CD4-positive, alpha-beta T cell treated with Interleukin-6 for 4 hours (primary cell): ENCODE data around the gene PDILT.

Experiments used
- DNase-seq: peaks from one replicate; pipeline ENCODE4 v3.0.0-alpha.2; 2020; ENCODE audit warnings: mixed read lengths

The PDILT gene

GRCh38 chr16:20363191-20363590 lies 41.3 kb downstream of the PDILT start:
- no peak for DNase-seq

- no peak for DNase-seq
Observed at GRCh38 chr16:20359997-20360396, 44.5 kb downstream of the PDILT start.

- DNase-seq: no peak
Observed at GRCh38 chr16:20355114-20355782, 49.3 kb downstream of the PDILT start.

GRCh38 chr16:20353379-20353778 lies 51.2 kb downstream of the PDILT start:
- DNase-seq: no peak

- DNase-seq: no peak
Observed at GRCh38 chr16:20352615-20353014, 51.9 kb downstream of the PDILT start, which contains the start of gene UMOD. TSS of gene UMOD (minus strand) at chr16:20352715. CDS start at chr16:20350737, 1,978 bp downstream.

- DNase-seq: no peak
Observed at GRCh38 chr16:20349615-20350014, 54.9 kb downstream of the PDILT start.

GRCh38 chr16:20348365-20349185 lies 56.0 kb downstream of the PDILT start:
- DNase-seq: no peak

- no peak for DNase-seq
Observed at GRCh38 chr16:20347666-20348364, 56.7 kb downstream of the PDILT start.

- no peak for DNase-seq
Observed at GRCh38 chr16:20344611-20345010, 59.9 kb downstream of the PDILT start.

GRCh38 chr16:20339744-20340143 lies 64.8 kb downstream of the PDILT start:
- no peak for DNase-seq

GRCh38 chr16:20336955-20337354 lies 67.6 kb downstream of the PDILT start:
- no peak for DNase-seq

- DNase-seq: no peak
Observed at GRCh38 chr16:20334396-20334795, 70.1 kb downstream of the PDILT start.

GRCh38 chr16:20333120-20333519 lies 71.4 kb downstream of the PDILT start:
- DNase-seq: no peak

- DNase-seq: no peak
Observed at GRCh38 chr16:20332411-20332810, 72.1 kb downstream of the PDILT start.

GRCh38 chr16:20331635-20332034 lies 72.9 kb downstream of the PDILT start:
- DNase-seq: no peak

- no peak for DNase-seq
Observed at GRCh38 chr16:20329392-20330138, 75.0 kb downstream of the PDILT start.

GRCh38 chr16:20327444-20328041 lies 77.0 kb downstream of the PDILT start, which contains the start of gene GP2:
TSS of gene GP2 (minus strand) at chr16:20327513. CDS start at chr16:20326431, 1,082 bp downstream.
- no peak for DNase-seq

GRCh38 chr16:20326321-20326720 lies 78.2 kb downstream of the PDILT start:
- no peak for DNase-seq

GRCh38 chr16:20325005-20325404 lies 79.5 kb downstream of the PDILT start:
- DNase-seq: no peak

GRCh38 chr16:20323591-20324117 lies 80.9 kb downstream of the PDILT start:
- DNase-seq: no peak

GRCh38 chr16:20322696-20323095 lies 81.8 kb downstream of the PDILT start:
- no peak for DNase-seq

- DNase-seq: no peak
Observed at GRCh38 chr16:20321671-20322070, 82.9 kb downstream of the PDILT start.
